NT2/D1 (cell line): ENCODE data around the gene LTC4S.

Experiments used
- YY1 ChIP-seq: IDR thresholded peaks from 2 replicates; pipeline ENCODE4 v1.6.1; 2011; ENCODE audit not compliant: insufficient read length, insufficient read depth
- ZNF274 ChIP-seq: IDR thresholded peaks from 2 replicates; pipeline ENCODE4 v1.6.1; 2011; ENCODE audit warnings: mild to moderate bottlenecking, low read depth, low read length

GRCh38 chr5:179823937-179824744, 30.4 kb downstream of the LTC4S start:
- no peak for TF ChIP-seq ZNF274
- no peak for TF ChIP-seq YY1
